GM21529 (cell line): Measurements from ENCODE around the gene TEX53.
A peak's percentile ranks its signal among the peaks of the same experiment; 100 is the strongest.

Experiments used
- ATAC-seq: cut with Tn5 transposase; IDR thresholded peaks from one replicate; pipeline ENCODE4 v1.9.1; 2021; ENCODE audit not compliant: unreplicated experiment

TEX53 gene

GRCh38 chr9:114680259-114681001, 22.8 kb upstream of the TEX53 start:
- no peak for ATAC-seq

DNA sequence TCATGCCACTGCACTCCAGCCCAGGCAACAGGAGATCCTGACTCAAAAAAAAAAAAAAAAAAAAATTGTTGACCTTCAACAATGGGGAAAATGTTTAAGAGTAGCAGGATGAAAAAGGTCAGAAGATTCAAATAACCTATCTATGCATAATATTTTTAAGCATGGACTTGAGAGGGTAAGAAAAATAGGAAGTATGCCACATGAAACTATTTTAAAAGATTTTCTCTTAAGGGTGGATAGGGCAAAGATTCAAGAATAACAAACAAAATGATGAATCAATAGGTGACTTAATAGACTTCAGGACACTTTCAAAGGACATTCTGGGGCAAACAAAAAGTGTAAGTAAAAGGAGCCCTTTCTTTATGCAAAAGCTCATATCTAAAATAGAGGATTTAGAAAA, 21.2 kb upstream of the TEX53 start:
- no peak for ATAC-seq

DNA sequence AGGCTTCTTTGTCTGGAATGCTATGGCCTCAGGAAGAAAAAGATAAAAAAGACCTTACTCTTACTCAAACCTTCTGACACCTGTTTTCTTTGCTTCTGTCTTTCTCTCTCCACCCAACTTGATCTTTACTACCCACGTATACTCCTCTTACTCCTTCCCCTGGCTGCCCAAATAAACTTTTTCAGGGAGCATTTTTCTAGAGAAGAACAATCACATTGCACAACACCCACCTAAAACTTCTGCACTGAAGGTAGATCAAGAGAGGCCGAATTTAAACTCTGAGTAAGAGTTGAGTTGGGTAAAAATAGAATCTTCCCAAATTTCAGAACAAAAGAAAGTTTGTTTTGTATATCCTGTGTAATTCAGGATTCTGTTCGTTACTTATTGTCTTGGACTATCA, 20.5 kb upstream of the TEX53 start:
- ATAC-seq: no peak

- no peak for ATAC-seq
Observed at GRCh38 chr9:114677418-114677817, 19.8 kb upstream of the TEX53 start.

DNA sequence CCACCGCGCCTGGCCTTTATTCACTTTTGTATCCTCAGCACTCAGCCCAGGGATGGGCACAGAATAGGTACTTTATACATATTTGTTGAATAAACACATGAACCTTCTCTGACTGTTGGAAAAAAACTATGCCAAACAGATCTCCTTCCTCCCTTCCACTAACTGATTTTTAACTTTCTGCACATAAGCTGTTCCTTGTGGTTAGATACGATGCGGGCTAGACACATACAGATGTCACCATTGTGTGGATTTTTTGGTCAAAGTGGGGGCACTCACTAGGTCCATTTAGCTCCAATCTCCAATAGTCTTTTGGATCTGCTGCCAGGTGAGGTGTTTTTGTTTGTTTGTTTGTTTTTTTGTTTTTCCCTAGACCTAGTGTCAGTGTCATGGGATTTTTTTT, 19.3 kb upstream of the TEX53 start:
- no peak for ATAC-seq

DNA sequence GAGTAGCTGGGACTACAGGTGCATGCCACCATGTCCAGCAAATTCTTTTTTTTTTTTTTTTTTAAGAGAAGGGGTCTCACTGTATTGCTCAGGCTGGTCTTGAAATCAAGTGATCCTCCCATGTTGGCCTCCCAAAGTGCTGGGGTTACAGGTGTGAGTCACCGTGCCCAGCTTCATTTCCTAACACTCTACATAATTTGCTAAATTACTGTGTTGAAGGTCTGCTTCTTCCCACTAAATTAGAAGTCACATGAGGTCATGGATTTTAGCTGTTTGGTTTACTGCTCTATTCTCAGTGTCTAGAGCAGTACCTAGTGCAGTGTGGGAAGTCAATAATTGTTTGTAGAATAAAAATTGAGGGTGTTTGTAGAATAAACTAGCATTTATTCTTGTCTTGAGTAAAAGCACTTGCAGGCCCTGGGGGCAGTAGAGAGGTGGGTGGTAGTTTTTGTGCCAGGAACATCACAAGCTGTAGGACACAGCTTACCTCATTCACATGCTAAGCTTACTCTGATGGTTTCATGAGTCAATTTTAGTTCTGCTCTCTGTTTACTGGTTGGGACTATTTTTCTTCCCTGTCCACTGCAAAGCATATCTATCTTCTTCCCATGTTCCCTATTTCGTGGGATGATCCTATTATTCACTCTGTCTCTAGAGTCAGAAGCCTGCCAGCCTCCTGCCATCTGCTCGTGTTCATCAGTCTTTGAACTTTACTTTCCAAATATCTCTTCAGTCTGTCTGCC, 17.4 kb upstream of the TEX53 start:
- no peak for ATAC-seq

GRCh38 chr9:114674076-114674797, 16.6 kb upstream of the TEX53 start:
- no peak for ATAC-seq

DNA sequence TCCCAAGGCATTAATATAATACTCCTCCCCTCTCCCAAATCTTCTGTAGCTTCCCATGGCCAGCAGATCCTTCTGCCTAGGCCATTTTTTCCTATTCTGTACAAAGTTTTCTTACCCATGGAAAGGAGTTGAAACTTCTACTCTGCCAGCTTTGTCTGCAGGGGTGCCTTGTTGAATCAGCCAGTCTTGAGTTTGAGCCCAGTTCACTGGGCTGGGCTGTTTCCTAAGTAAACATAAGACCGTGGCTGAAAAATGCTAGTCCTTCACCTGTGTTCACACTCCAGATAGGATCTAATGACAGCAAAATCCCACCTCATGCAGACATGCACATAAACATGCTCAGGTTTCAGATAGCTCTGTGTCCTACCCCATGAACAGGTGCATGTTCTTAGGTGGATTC, 14.0 kb upstream of the TEX53 start:
- ATAC-seq: no peak

- ATAC-seq: no peak
Observed at GRCh38 chr9:114669961-114670360, 12.4 kb upstream of the TEX53 start.

GRCh38 chr9:114668146-114668545, 10.5 kb upstream of the TEX53 start:
- ATAC-seq: no peak

- no peak for ATAC-seq
Observed at GRCh38 chr9:114666851-114667250, 9.2 kb upstream of the TEX53 start.

- no peak for ATAC-seq
Observed at GRCh38 chr9:114666401-114666800, 8.8 kb upstream of the TEX53 start.

DNA sequence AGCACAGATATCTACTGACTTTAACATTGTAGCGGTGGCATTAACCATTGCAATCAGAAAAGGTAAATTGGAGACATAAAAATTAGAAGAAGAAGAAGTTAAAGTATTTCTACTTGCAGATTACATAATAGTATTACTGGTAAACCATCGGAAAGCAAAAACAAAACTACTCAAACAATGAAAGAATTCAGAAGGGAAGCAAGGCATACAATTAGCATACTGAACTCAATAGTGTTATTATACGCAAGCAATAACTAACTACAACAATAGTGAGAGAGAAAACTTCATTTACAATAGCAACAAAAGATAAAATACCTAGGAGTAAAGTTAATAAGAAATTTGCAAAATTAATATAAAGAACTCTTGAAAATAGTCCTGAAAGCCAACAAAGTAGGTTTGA, 6.6 kb upstream of the TEX53 start:
- ATAC-seq: no peak

- peak; percentile 68 for ATAC-seq
Observed at GRCh38 chr9:114662081-114662989, 4.7 kb upstream of the TEX53 start.

- no peak for ATAC-seq
Observed at GRCh38 chr9:114656301-114656700, 1.3 kb downstream of the TEX53 start.

DNA sequence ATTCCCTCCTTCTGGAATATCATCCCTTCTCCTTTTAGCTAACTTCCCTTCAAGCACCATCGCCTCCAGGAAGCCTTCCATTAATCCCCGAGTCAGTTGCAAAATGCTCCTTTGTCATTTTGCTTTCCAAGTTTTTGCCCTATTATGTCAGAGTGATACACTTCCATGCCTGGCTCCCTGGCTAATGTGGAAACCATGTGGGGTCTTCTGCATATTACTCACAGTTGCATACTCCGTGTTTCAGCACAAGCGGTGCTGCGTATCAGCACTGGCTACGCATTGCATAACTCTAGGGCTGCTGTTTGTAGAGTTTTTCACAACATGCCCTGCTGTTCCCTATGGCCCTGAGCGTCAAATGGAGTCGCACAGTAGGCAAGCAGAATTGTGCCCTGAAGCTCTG, 1.9 kb downstream of the TEX53 start:
- ATAC-seq: no peak

DNA sequence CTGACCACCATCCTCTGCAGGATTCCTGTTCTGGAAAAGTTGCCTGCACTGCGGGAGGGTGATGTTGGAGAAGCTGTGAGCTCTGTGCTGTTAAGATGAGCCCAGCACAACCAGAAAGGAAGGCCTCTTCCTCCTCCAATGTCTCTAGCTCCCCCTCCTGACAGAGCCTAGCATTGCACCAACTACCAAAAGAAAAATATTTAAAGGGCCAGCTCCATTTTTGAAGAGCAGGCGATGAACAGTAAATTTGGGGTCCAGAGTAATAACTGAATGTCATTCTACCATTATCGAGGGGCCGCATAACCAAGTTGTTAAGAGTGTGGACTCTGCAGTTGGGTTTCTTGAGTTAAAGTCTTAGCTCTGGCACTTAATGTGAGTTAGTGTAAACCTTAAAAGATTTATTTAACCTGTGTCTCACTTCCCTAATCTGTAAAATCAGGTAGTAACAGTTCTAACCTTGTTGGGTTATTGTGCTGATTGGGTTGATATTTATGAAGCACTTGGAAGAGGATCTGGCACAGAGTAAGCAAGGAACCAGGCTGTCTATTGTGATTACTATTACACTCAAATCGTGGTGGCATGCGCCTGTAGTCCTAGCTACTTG, 3.9 kb downstream of the TEX53 start:
- peak; percentile 83 for ATAC-seq

DNA sequence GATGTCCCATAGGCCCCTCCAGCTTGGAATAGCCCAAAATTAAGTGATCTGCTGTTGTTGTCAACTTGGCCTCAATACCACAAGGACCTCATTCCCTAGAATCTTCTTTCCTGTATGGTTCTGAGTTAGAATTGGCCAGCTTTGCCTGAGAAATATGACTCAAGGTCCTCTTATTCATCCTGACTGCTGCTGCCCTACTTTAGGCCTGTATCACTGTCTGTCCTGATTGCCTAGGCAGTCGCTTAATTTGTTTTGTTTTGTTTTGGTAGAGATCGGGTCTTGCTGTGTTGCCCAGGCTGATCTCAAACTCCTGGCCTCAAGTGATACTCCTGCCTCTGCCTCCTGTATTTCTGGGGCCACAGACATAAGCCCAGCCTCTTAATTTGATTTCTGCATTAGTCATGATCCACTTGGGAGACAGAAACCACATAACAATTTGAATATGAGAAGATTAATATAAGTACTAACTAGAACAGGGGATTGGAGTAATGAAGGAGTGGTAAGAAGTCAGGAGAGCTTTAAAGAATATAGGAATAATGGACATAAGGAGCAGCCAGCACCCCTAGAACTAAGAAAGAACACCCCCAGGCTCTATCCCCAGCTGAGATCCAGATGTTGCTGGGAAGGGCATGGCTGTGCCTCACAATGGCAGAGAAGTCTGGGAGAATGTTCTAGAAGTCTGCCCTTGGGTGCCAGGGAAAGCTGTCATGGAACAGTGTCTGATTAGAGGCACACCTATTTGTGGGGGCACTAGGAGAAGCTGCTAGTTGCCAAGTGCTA, 4.6 kb downstream of the TEX53 start:
- no peak for ATAC-seq

- ATAC-seq: no peak
Observed at GRCh38 chr9:114643896-114644295, 13.7 kb downstream of the TEX53 start.

DNA sequence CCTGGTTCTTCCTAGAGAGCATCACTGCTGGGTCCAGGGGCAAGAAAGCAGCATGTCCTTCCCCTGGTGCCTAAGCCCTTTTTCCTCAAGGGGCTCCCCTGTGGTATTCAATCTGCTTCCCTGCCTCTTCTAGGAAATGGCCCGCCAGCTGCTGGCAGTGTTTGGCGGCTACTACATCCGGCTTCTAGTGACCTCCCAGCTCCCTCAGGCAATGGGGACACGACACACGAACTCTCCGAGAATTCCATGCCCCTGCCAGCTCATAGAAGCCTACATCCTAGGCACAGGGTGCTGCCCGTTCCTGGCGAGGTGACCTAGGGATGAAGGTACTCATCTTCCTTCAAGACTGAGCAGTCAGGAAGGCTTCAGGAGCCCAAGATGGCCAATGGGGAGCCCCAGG, 14.6 kb downstream of the TEX53 start:
- ATAC-seq: no peak
